ENCODE measurements around the gene GBGT1. TPM values are rescaled to one million over a fixed set of nuclear protein-coding genes. Genes with fewer than 3 reads are reported as not detected.

GBGT1 gene
- total RNA-seq, 1 donor: 5.6 TPM

GRCh38 chr9:133144904-133145851, 18.5 kb downstream of the GBGT1 start:
- H3K4me3 ChIP-seq (ENCODE audit: low read length): no peak overlapping the region
- H3K27me3 ChIP-seq (ENCODE audit: insufficient read depth, low read length): no peaks in the 10 kb centered on the region
- H3K9me3 ChIP-seq (ENCODE audit: low read depth, low read length): no peaks in the 10 kb centered on the region
- peaks cover 64% of the 10 kb centered on the region for H3K4me1 ChIP-seq (ENCODE audit: insufficient read depth, low read length)

DNA sequence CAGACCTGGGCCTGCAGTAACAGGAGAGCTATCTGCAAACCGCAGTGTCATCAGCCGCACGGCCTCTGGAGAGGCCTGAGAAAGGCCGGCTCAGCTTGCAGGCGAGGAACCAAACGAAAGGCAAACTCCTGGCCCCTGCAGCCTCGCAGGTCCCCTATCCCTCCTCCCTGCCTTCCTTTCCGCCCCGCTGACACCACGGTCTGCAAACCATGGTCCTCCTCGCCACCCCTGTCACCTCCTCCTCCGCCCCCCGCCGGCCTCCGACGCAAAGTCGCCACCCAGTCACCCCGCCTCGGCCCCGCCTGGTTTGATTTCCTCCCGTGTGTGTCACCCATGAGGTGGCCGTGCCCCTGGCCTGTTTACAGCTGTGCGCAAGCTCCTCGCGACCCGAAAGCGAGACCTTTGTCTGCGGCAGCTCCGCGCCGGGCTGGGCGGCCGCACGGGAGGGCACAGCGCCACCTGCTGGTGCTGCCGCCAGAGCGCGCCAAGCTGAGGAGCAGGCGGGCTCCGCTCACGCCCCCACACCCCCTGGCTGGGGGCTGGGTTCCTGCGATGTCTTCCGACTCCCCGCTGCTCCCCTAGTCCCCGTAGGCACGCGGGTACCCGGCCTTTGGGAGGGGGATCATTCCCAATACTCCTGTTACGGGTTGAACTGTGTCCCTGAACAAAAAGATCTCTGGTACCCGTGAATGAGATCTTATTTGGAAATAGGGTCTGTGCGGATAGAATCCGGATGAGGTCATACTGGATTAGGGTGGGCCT, 19.4 kb downstream of the GBGT1 start:
- no peaks in the 10 kb centered on the region for H3K27me3 ChIP-seq (ENCODE audit: insufficient read depth, low read length)
- peak overlapping the region; percentile 17 for H3K4me3 ChIP-seq (ENCODE audit: low read length)
- no peaks in the 10 kb centered on the region for H3K9me3 ChIP-seq (ENCODE audit: low read depth, low read length)
- H3K4me1 ChIP-seq (ENCODE audit: insufficient read depth, low read length): peaks cover 64% of the 10 kb centered on the region

DNA sequence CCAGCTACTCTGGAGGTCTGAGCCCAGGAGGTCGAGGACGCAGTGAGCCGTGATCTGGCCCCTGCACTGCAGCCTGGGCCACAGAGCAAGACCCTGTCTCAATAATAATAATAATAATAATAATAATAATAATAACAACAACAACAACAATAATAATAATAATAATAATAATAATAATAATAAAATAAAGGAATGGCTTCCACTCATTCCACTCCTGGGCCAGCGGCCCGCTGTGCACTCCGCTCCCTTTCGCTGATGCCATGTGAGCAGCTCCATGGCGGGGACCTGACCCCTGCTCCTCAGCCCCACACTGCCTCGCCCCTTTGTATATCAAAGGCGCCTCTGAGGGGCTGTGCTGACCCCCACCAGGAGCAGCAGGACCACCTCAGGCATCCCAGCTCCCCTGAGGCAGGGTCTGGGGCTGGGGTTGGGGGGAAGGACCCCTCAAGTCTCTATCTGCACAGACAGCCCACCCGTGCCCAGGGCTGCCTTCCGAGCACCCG, 20.0 kb downstream of the GBGT1 start:
- H3K4me1 ChIP-seq (ENCODE audit: insufficient read depth, low read length): peaks cover 63% of the 10 kb centered on the region
- no peak overlapping the region for H3K4me3 ChIP-seq (ENCODE audit: low read length)

GRCh38 chr9:133142684-133143622, 20.8 kb downstream of the GBGT1 start:
- H3K9me3 ChIP-seq (ENCODE audit: low read depth, low read length): no peaks in the 10 kb centered on the region
- H3K4me1 ChIP-seq (ENCODE audit: insufficient read depth, low read length): peaks cover 58% of the 10 kb centered on the region
- no peaks in the 10 kb centered on the region for H3K27me3 ChIP-seq (ENCODE audit: insufficient read depth, low read length)
- no peak overlapping the region for H3K4me3 ChIP-seq (ENCODE audit: low read length)

More for the DNA sequence above, 20.0 kb downstream of the GBGT1 start:
- Histone ChIP-seq H3K27me3 (ENCODE audit: insufficient read depth, low read length) (no peaks in the 10 kb centered on the region), H3K9me3 (ENCODE audit: low read depth, low read length) (no peaks in the 10 kb centered on the region)

DNA sequence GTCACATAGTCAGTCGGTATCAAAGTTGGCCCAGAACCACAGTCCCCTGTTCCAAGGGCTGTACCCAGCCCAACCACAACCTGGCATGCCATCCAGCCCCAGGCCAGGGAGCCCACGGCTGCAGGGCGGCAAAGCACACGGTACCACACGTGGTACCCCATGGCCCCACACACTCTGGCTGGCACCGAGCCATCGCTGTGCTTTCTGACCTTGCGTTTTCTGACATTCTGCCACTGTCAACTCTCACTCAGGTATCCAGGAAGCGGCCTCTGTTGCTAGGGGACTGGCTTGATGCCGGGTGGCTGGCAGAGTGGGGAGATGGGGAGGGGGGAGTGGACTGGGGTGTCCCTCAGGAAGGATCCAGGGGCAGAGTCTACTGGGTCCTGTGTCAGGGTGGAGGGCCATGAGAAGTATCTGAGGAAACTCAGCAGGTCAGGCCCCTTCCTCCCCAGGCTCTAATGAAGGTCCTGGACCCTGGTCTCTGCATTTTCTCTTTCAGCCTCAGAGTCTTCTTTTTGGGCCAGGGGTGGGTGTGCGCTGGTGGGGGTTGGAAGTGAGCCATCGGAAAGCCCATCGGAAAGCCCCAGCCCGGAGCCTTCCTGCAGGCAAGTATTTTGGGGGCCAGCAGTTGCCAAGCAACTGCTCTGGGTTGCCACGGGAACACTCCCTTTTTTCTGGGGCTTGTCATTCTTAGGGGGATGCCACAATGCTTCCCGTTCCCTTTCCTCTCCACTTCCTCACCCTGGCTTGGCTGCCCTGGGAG, 21.7 kb downstream of the GBGT1 start:
- Histone ChIP-seq H3K9me3 (ENCODE audit: low read depth, low read length) (no peaks in the 10 kb centered on the region), H3K4me3 (ENCODE audit: low read length) (no peak overlapping the region), H3K4me1 (ENCODE audit: insufficient read depth, low read length) (peaks cover 52% of the 10 kb centered on the region), H3K27me3 (ENCODE audit: insufficient read depth, low read length) (no peaks in the 10 kb centered on the region)

- Histone ChIP-seq H3K4me1 (ENCODE audit: insufficient read depth, low read length) (peaks cover 57% of the 10 kb centered on the region), H3K4me3 (ENCODE audit: low read length) (no peak overlapping the region), H3K27me3 (ENCODE audit: insufficient read depth, low read length) (no peaks in the 10 kb centered on the region), H3K9me3 (ENCODE audit: low read depth, low read length) (no peaks in the 10 kb centered on the region)
Observed at GRCh38 chr9:133140606-133141005, 23.1 kb downstream of the GBGT1 start.

DNA sequence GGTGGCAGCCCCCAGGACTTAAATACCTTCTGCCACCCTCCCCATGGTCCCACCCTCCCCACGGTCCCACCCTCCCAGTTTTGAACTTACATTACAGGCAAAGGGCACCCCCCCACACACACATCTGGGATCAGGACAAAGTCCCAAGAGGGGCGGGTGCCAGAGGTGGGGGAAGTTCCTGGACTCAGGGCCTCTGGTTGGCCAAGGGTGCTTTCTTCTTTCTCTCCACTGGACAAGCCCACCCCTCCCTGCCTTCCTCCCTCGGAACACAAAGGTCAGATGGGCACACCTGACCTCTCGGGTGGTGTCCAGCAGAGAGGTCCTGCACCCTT, 23.6 kb downstream of the GBGT1 start:
- peaks cover 62% of the 10 kb centered on the region for H3K4me1 ChIP-seq (ENCODE audit: insufficient read depth, low read length)
- no peaks in the 10 kb centered on the region for H3K27me3 ChIP-seq (ENCODE audit: insufficient read depth, low read length)
- H3K9me3 ChIP-seq (ENCODE audit: low read depth, low read length): no peaks in the 10 kb centered on the region
- no peak overlapping the region for H3K4me3 ChIP-seq (ENCODE audit: low read length)

- peaks cover 62% of the 10 kb centered on the region for H3K4me1 ChIP-seq (ENCODE audit: insufficient read depth, low read length)
- no peaks in the 10 kb centered on the region for H3K9me3 ChIP-seq (ENCODE audit: low read depth, low read length)
- H3K27me3 ChIP-seq (ENCODE audit: insufficient read depth, low read length): no peaks in the 10 kb centered on the region
- no peak overlapping the region for H3K4me3 ChIP-seq (ENCODE audit: low read length)
Observed at GRCh38 chr9:133139246-133140173, 24.2 kb downstream of the GBGT1 start.

DNA sequence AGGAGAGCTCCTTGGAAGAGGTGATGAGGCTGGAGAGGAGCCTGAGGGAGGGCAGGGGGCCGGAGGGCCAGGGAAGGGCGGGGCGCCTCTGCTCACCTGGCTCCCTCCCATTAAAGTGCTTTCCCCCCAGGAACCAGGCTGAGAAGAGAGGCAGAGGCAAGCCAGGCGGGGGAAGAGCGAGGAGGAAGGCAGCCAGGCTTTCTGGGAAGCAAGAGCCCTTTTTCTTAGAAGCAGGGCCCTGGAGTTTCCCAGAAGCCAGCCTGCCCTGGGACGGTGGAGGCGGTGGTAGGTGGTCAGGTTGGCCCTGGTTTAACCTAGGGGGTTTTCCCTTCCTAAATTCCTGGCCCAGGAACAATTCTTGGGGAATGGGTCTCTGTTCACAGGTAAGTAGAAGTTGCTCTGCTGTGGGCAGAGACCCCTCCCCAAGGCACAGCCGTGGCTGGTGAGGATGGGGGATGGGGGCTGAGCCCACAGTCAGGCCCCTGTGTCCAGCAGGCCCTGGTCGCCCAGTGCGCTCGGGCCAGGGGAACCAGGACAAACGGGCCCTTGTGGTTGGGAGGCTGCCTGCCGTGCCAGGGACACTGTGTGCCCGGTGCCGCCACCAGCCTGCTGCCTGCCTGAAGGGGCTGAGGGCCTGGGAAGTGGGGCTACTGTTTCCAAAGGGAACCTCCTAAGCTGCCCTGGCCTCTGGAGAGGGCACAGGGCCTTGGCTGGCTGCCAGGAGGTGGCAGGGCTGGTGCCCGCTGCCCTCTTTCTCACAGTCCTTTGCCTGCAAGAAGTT, 26.1 kb downstream of the GBGT1 start:
- Histone ChIP-seq H3K27me3 (ENCODE audit: insufficient read depth, low read length) (no peaks in the 10 kb centered on the region), H3K4me1 (ENCODE audit: insufficient read depth, low read length) (peaks cover 62% of the 10 kb centered on the region), H3K4me3 (ENCODE audit: low read length) (no peak overlapping the region), H3K9me3 (ENCODE audit: low read depth, low read length) (no peaks in the 10 kb centered on the region)

DNA sequence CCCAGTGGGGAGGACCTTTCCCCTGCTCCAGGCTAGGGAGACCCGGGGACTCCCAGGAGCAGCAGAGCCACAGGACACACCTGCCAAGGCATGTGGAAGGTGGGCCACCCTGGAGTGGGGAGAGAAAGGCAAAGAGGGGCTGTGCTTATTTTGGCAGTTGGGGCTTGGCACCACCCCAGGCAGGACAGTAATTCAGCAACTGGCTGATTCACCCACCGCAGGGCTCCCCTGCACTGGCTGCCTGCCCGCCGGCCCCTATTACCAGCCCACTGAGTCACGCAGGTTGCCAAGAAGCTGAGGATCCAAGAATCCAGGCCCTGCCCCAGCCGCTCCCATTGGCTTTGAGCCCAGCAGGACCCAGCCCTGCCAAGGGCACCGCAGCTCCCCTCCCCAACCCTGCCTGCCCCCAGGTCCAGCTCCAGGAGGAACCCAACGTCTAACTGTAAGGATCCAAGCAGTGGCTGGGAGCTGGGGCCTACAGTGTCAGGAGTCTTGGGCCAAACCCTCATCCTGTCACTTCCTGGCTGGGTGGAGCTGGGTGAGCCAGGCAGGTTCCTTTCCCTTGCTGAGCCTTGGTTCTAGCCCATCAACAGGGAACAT, 28.5 kb downstream of the GBGT1 start:
- Histone ChIP-seq H3K4me3 (ENCODE audit: low read length) (no peak overlapping the region), H3K9me3 (ENCODE audit: low read depth, low read length) (no peaks in the 10 kb centered on the region), H3K27me3 (ENCODE audit: insufficient read depth, low read length) (no peaks in the 10 kb centered on the region), H3K4me1 (ENCODE audit: insufficient read depth, low read length) (peaks cover 56% of the 10 kb centered on the region)

GRCh38 chr9:133134388-133135145, 29.1 kb downstream of the GBGT1 start:
- Histone ChIP-seq H3K4me1 (ENCODE audit: insufficient read depth, low read length) (peaks cover 56% of the 10 kb centered on the region), H3K27me3 (ENCODE audit: insufficient read depth, low read length) (no peaks in the 10 kb centered on the region), H3K9me3 (ENCODE audit: low read depth, low read length) (no peaks in the 10 kb centered on the region), H3K4me3 (ENCODE audit: low read length) (no peak overlapping the region)

All from mononuclear cell (primary cell).